ENCODE measurements around the gene MYL11.

The MYL11 gene

DNA sequence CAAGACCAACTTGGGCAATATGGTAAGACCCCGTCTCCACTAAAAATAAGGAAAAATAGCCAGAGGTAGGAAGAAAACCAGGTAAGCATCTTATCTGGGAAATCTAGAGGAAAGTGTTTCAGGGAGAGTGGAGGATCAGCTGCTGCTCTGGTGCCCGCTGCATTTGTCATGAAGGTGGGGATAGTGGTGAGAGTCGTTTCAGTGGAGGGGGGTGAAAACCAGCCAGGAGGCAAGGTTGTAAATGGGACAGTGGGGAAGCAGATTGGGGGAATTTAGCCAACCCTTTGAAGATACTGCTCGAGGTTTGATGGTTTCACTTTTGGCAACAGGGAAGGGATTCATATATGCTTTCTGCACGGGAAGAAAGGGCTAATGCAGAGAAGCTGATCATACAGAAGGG, 46.4 kb downstream of the MYL11 start:
- H3K27me3 ChIP-seq (ENCODE audit: low read length) = no peaks in the 10 kb centered on the region
- no peak overlapping the region for H2AFZ ChIP-seq (ENCODE audit: low read depth, low read length, severe bottlenecking)
- H3K79me2 ChIP-seq (ENCODE audit: insufficient read depth, low read length) = peaks cover 17% of the 10 kb centered on the region; the same call in 1 of the 2 replicates
- H3F3A ChIP-seq (ENCODE audit: insufficient read depth) = peaks cover 26% of the 10 kb centered on the region
- no peak overlapping the region for H3K4me2 ChIP-seq (ENCODE audit: low read depth, low read length, poor library complexity, severe bottlenecking)
- H3K36me3 ChIP-seq (ENCODE audit: low read length) = no peaks in the 10 kb centered on the region
- H3K27ac ChIP-seq (ENCODE audit: low read depth, low read length) = no peak overlapping the region
- H3K9ac ChIP-seq (ENCODE audit: low read length) = no peak overlapping the region
- H3K9me2 ChIP-seq (replicated peaks; ENCODE audit: insufficient read depth, low read length) = no peaks in the 10 kb centered on the region
- H3K4me3 ChIP-seq (ENCODE audit: insufficient read depth, low read length, poor library complexity, severe bottlenecking) = no peak overlapping the region
- H4K20me1 ChIP-seq (ENCODE audit: low read depth, low read length) = no peaks in the 10 kb centered on the region
- H3K9me3 ChIP-seq (ENCODE audit: insufficient read depth, low read length) = no peaks in the 10 kb centered on the region
- TF ChIP-seq EZH2phosphoT487 (conservative IDR thresholded peaks at IDR 0.05; ENCODE audit: low read length) = no peak
- TF ChIP-seq, protein P1, sequence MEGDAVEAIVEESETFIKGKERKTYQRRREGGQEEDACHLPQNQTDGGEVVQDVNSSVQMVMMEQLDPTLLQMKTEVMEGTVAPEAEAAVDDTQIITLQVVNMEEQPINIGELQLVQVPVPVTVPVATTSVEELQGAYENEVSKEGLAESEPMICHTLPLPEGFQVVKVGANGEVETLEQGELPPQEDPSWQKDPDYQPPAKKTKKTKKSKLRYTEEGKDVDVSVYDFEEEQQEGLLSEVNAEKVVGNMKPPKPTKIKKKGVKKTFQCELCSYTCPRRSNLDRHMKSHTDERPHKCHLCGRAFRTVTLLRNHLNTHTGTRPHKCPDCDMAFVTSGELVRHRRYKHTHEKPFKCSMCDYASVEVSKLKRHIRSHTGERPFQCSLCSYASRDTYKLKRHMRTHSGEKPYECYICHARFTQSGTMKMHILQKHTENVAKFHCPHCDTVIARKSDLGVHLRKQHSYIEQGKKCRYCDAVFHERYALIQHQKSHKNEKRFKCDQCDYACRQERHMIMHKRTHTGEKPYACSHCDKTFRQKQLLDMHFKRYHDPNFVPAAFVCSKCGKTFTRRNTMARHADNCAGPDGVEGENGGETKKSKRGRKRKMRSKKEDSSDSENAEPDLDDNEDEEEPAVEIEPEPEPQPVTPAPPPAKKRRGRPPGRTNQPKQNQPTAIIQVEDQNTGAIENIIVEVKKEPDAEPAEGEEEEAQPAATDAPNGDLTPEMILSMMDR (IDR thresholded peaks at IDR 0.05; ENCODE audit: insufficient read depth, low read length, poor library complexity, severe bottlenecking) = no peak
